ENCODE data around the gene CCNL1. TPM values are rescaled to one million over a fixed set of nuclear protein-coding genes. Genes with fewer than 3 reads are reported as not detected.

Gene CCNL1
- total RNA-seq (2022; extraction: Qiagen RNA extraction; ENCODE audit: low read depth), result 34.4 to 43.8 TPM (median 40.0 TPM) in 5 replicates

DNA sequence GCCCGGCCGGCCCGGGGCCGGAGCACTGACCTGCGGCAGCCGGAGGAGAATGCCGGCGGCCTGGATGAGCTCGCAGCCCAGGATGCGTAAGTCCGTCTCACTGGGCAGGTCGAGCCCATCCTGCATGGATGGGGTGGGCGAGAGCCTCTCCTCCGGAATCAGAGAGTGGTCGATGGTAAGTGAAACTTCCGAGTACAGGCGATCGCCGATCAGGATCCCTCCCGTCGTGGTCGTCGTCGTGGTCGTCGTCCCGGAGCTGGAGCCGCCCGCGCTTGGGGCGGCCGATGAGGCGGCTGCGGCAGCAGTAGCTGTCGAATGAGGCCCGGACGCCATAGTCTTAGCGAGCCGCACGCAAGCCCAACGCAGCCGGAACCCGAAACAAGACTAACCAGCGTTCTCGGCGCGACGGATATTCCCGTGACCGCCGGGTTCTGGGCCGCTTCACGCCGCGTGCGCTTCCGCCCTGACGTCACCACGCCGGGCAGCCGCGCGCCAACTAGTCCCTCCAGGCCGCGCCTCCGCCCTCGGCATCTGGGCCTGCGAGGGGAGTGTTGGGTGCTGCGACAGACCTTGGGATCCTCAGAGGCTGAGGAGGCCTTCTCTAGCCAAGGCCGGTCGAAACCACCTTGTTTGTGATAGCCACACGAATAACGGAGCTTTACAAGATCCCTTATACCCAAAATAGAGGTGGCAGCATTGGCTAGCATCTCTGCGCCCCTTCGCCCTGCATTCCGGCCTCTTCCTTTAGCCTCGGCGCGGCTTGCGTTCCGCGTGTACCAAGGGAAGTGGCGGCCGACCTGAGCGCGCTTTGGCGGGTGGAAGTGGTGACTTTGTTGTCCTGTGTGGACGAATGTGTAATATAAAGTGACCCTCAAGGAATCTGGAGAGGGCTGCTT, at the start of gene CCNL1:
TSS of gene CCNL1 (minus strand) at position 386 of the 896 bp plus-strand sequence. CDS start at position 333, 53 bp downstream.

